PC-3 (cell line): ENCODE measurements around the gene CHAF1A.

Experiments
- CTCF ChIP-seq: fragments of 300-600 bp; sonication (generic); conservative IDR thresholded peaks from 2 replicates; pipeline ENCODE4 v1.5.1; 2017; ENCODE audit warnings: antibody characterized with exemption, low read depth, mild to moderate bottlenecking, low read length
- EZH2 ChIP-seq: fragments of 300-600 bp; sonication (generic); IDR thresholded peaks from one replicate; pipeline ENCODE4 v1.6.1; 2017; ENCODE audit warnings: antibody characterized with exemption, mild to moderate bottlenecking, low read length; ENCODE audit not compliant: unreplicated experiment
- EZH2phosphoT487 ChIP-seq: fragments of 300-600 bp; sonication (generic); IDR thresholded peaks from 2 replicates; pipeline ENCODE4 v1.6.1; 2018; ENCODE audit warnings: mild to moderate bottlenecking, antibody characterized with exemption, low read length, borderline replicate concordance

- no peak for TF ChIP-seq CTCF
- TF ChIP-seq EZH2 = no peak
- no peak for TF ChIP-seq EZH2phosphoT487
Observed at GRCh38 chr19:4357921-4358326, 44.5 kb upstream of the CHAF1A start.
